Vagina (tissue), 2 donors: ENCODE measurements around the gene PARD3. TPM values are rescaled to one million over a fixed set of nuclear protein-coding genes. Genes with fewer than 3 reads are reported as not detected.

Experiments
- DNase-seq, 2 donors: peaks; one replicate each; pipeline ENCODE4 v3.0.0-alpha.2; 2017; ENCODE audit errors: extremely low spot score in 2 of 2
- H3K27ac ChIP-seq: fragments of 200-600 bp; sonication (generic); one replicate; pipeline ENCODE4 v1.5.1; 2019
- H3K27me3 ChIP-seq: fragments of 200-600 bp; sonication (generic); one replicate; pipeline ENCODE4 v1.5.1; 2019
- H3K36me3 ChIP-seq, 2 donors: fragments of 200-600 bp; sonication (generic); one replicate each; pipeline ENCODE4 v1.5.1; 2017 to 2019
- H3K4me1 ChIP-seq: fragments of 200-600 bp; sonication (generic); one replicate; pipeline ENCODE4 v1.5.1; 2019
- H3K4me3 ChIP-seq, 2 donors: fragments of 200-600 bp; sonication (generic); 1 replicate in 1 of 2; 2 replicates in 1 of 2; pipeline ENCODE4 v1.5.1; 2016 to 2019
- H3K9me3 ChIP-seq: fragments of 200-600 bp; sonication (generic); one replicate; pipeline ENCODE4 v1.5.1; 2019
- POLR2A ChIP-seq, 2 donors: fragments of 450-650 bp; IDR thresholded peaks; one replicate each; pipeline ENCODE4 v1.6.1; 2017; ENCODE audit warnings: antibody characterized with exemption in 2 of 2, mild to moderate bottlenecking in 2 of 2, moderate library complexity in 2 of 2
- POLR2AphosphoS5 ChIP-seq, 2 donors: sonication (generic); formaldehyde crosslinking; IDR thresholded peaks; one replicate each; pipeline ENCODE4 v1.9.0; 2017; ENCODE audit warnings: antibody characterized with exemption in 2 of 2, mild to moderate bottlenecking in 2 of 2, low read depth in 1 of 2; ENCODE audit not compliant: insufficient read depth in 1 of 2
- intact Hi-C: fragments of 100-400 bp; cut with DNase I; formaldehyde crosslinking; loops from one replicate; pipeline ENCODE4 v1.15.1; 2023
- total RNA-seq: library from RNA; depleted of rRNA; stranded (reverse); fragments of >200 nt; gene quantifications from one replicate; pipeline ENCODE4 v1.2.3, GENCODE V29; 2016
- TF ChIP-seq, protein P1 (sequence below), 3 experiments: fragments of 450-650 bp in 2 of 3; fragments of 200-600 bp in 1 of 3; sonication (generic) in 1 of 3; IDR thresholded peaks; one replicate each; pipeline ENCODE4 v1.5.1; 2017 to 2019; ENCODE audit warnings: antibody characterized with exemption in 3 of 3, mild to moderate bottlenecking in 2 of 3, moderate library complexity in 2 of 3

Gene PARD3
- total RNA-seq, 1 donor from 2014 or later: 95.5 TPM

DNA sequence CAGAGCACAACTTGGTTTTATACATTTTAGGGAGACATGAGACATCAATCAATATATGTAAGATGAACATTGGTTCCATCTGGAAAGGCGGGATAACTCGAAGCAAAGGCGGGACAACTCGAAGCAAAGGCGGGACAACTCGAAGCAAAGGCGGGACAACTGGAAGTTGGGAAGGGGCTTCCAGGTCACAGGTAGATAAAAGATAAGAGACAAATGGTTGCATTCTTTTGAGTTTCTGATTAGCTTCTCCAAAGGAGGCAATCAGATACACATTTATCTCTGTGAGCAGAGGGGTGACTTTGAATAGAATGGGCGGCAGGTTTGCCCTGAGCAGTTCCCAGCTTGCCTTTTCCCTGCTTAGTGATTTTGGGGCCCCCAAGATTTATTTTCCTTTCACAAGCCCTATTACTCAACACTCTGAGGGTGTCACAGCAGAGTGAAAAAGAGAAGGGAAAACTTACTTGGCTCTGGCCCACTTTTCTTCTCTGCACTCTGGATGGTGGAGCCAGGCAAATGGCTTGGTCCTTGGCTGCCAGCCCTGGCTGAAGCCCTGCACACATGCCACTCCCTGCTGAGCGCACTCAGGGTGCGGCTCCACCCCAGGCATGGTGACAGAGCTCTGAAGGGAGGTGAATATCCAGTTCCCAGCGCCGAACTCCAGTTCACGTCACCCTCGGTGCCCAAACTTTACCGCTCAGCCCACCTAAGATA, 46.7 kb downstream of the PARD3 start:
- peak overlapping the region; percentile 54 for H3K27ac ChIP-seq

DNA sequence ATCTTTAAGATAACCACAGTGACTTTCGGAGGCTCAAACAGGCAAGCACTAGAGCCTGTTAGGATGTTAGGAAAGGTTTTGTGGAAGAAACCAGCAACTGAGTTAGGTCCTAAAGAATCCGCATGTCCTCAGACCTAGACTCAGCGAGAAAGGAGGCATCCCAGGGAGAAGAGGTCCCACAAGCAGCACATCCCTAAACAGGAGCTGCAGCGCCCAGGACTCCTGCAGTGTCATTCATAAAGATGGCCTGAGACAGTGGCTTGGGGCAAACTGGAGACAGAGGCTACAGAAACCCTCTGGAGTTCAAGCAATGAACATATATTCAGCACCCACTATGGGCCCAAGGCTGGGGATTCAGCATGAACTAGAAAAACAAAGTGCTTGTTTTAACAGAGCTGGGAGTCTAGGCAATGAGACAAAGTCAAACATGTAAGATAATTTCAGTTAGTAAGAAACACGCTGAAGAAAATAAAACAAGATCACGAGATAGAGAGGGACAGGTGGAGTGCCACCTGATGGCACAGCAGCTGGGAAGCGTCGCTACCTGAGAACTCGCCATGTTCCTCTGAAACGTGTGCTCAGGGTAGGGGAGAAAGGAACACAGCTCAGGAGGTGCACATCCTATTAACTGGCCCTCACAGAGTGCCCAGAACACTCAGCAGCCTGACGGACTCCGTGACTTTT, 48.1 kb downstream of the PARD3 start:
- Histone ChIP-seq H3K9me3 (no peaks in the 10 kb centered on the region), H3K4me3 (no peak overlapping the region), H3K4me1 (peaks cover 94% of the 10 kb centered on the region), H3K27me3 (no peaks in the 10 kb centered on the region), H3K36me3 (no peaks in the 10 kb centered on the region), H3K27ac (no peak overlapping the region)
- no peak for DNase-seq
- TF ChIP-seq POLR2A (IDR thresholded peaks at IDR 0.05): no peak
- intact Hi-C loops: no loop called here

More for the DNA sequence above, 46.7 kb downstream of the PARD3 start:
- TF ChIP-seq POLR2A (IDR thresholded peaks at IDR 0.05): no peak
- peak; percentile 53 to 55 for TF ChIP-seq POLR2AphosphoS5 (IDR thresholded peaks at IDR 0.05; ENCODE audit: insufficient read depth in 1 of 2, low read depth in 1 of 2)
- Histone ChIP-seq H3K9me3 (no peaks in the 10 kb centered on the region), H3K4me3 (no peak overlapping the region), H3K4me1 (peaks cover 86% of the 10 kb centered on the region), H3K27me3 (no peaks in the 10 kb centered on the region), H3K36me3 (no peaks in the 10 kb centered on the region)
- intact Hi-C loops: no loop called here
- DNase-seq: no peak

DNA sequence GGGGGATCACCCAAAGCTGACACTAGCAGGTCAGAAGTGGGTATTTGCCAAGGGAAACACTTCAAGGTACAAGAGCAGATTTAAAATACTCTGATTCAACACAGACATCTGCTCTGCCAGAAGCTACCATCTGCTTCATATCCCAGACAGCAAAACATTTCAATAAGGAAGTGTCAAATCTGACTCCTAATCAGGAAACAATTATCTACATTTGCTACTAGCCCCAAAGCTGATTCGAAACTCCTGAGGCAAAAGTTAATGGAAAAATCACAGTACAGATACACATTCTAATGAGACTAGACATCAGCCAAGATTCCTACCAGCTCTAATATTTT, 48.9 kb downstream of the PARD3 start:
- Histone ChIP-seq H3K9me3 (no peaks in the 10 kb centered on the region), H3K4me3 (no peak overlapping the region), H3K36me3 (no peaks in the 10 kb centered on the region), H3K27me3 (no peaks in the 10 kb centered on the region), H3K4me1 (peaks cover 95% of the 10 kb centered on the region), H3K27ac (no peak overlapping the region)
- DNase-seq: no peak
- TF ChIP-seq, protein P1, sequence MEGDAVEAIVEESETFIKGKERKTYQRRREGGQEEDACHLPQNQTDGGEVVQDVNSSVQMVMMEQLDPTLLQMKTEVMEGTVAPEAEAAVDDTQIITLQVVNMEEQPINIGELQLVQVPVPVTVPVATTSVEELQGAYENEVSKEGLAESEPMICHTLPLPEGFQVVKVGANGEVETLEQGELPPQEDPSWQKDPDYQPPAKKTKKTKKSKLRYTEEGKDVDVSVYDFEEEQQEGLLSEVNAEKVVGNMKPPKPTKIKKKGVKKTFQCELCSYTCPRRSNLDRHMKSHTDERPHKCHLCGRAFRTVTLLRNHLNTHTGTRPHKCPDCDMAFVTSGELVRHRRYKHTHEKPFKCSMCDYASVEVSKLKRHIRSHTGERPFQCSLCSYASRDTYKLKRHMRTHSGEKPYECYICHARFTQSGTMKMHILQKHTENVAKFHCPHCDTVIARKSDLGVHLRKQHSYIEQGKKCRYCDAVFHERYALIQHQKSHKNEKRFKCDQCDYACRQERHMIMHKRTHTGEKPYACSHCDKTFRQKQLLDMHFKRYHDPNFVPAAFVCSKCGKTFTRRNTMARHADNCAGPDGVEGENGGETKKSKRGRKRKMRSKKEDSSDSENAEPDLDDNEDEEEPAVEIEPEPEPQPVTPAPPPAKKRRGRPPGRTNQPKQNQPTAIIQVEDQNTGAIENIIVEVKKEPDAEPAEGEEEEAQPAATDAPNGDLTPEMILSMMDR (IDR thresholded peaks at IDR 0.05): no peak
- TF ChIP-seq POLR2A (IDR thresholded peaks at IDR 0.05) (no peak), POLR2AphosphoS5 (IDR thresholded peaks at IDR 0.05; ENCODE audit: insufficient read depth in 1 of 2, low read depth in 1 of 2) (no peak)
- intact Hi-C loops: no loop called here

DNA sequence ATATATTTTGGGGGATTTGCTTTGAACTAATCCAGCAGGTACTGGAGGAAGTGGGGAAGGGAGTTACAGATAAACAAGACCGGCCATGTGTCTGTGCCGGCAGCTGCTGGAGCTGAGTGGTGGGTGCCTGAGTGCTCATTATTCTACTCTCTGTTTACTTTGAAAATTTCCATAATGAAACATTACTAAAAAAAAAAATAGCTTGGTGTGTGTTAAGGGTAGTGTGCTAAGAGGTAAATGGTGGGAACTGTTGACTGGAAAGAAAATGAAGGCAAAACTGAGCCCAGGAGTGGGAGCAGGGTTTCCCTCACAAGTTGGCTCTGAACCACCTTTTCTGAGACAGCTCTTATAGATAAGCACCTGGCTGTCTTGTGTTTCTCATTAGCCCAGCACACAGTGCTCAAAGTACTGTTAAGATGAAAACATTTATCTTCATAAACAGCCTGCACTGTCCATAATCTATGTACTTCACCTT, 50.6 kb downstream of the PARD3 start:
- Histone ChIP-seq H3K9me3 (no peaks in the 10 kb centered on the region), H3K27me3 (no peaks in the 10 kb centered on the region), H3K4me1 (peaks cover 86% of the 10 kb centered on the region), H3K27ac (no peak overlapping the region), H3K36me3 (no peaks in the 10 kb centered on the region), H3K4me3 (no peak overlapping the region)
- no peak for DNase-seq
- TF ChIP-seq, protein P1 (IDR thresholded peaks at IDR 0.05): no peak
- TF ChIP-seq POLR2A (IDR thresholded peaks at IDR 0.05) (no peak), POLR2AphosphoS5 (IDR thresholded peaks at IDR 0.05; ENCODE audit: insufficient read depth in 1 of 2, low read depth in 1 of 2) (no peak)
- intact Hi-C loops: no loop called here

DNA sequence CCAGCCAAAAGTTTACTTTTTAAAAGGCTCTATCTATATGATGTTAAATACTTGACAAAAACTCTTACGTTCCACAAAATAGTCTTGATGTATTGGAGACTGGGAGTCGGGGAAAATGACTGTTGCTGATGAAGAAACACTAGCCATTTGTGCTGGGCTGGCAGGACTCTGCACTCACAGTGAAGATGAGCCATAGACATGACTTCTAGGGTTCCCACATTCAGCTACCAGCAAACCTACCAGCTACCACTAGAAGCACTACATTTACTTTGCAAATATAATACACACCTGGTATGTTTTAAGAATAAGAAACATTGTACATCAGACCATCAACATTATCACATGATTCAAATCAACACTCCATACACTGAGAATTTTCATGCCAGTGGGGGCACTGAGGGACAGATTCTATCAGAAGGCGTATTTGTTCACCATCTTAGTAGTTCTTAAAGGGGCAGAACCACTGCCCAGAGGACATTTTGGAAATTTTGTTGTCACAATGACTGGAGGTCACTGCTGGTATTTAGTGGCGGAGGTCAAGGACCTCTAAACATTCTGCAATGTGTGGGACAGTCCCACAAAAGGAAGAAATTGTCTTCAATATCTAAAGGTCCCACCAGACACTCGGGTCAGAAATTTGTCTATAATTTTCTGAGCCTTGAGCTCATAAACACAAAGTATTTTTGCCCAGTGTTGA, 52.3 kb downstream of the PARD3 start:
- no peak for TF ChIP-seq POLR2AphosphoS5 (IDR thresholded peaks at IDR 0.05; ENCODE audit: insufficient read depth in 1 of 2, low read depth in 1 of 2)
- TF ChIP-seq, protein P1 (IDR thresholded peaks at IDR 0.05): no peak
- TF ChIP-seq POLR2A (IDR thresholded peaks at IDR 0.05): no peak
- Histone ChIP-seq H3K27me3 (no peaks in the 10 kb centered on the region), H3K27ac (no peak overlapping the region), H3K4me1 (peaks cover 85% of the 10 kb centered on the region), H3K4me3 (no peak overlapping the region), H3K36me3 (no peaks in the 10 kb centered on the region), H3K9me3 (no peaks in the 10 kb centered on the region)
- no peak for DNase-seq
- intact Hi-C loops: no loop called here
